ENCODE measurements around the gene FOXJ1.

FOXJ1 gene

DNA sequence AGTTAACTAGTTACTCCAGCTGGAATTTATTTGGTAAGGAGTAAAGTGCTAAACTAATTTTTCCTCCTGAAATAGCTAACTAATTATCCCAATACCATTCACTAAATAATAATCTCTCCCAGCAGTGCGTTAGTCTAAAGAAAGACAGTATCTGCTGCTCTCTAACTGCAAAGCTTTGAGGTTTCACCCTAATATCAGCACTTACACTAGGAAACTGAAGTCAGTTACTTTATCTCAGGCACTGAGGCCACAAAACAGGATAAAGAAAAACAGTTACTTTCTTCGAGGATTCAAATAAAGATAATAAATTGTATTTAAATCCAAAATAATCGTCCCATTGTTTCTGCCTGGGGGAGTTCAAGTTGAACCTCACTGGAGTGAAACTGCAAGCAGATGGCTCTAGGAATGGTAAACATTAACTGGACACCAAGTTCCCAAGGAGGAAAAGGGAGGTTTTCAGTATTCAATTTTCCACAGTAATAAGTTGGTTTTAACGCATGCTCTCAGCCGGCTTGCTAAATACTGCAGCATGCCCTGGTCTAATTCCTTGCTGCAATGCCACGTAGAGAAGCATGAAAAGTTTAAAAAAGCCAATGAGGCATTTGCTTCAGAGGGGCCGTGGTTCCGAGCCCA, 20.0 kb upstream of the FOXJ1 start:
- no peak for TF ChIP-seq KLF16 (tag by site-specific recombination; IDR thresholded peaks at IDR 0.05)
- TF ChIP-seq ZBTB7A (tag by site-specific recombination; IDR thresholded peaks at IDR 0.05; ENCODE audit: low read depth) = no peak
- no peak for TF ChIP-seq WT1 (tag by site-specific recombination; IDR thresholded peaks at IDR 0.05)
- no peak for TF ChIP-seq KLF1 (tag by site-specific recombination; IDR thresholded peaks at IDR 0.05)
- no peak for TF ChIP-seq ZNF280D (tag by site-specific recombination; IDR thresholded peaks at IDR 0.05)
- no peak for TF ChIP-seq ZSCAN23 (tag by site-specific recombination; IDR thresholded peaks at IDR 0.05)
- no peak for TF ChIP-seq ZEB2 (tag by site-specific recombination; IDR thresholded peaks at IDR 0.05)
- TF ChIP-seq ZNF426 (tag by site-specific recombination; IDR thresholded peaks at IDR 0.05) = no peak
- no peak for TF ChIP-seq SP2 (tag by site-specific recombination; IDR thresholded peaks at IDR 0.05)
- TF ChIP-seq OVOL3 (tag by site-specific recombination; IDR thresholded peaks at IDR 0.05) = no peak
- TF ChIP-seq ZNF514 (tag by site-specific recombination; IDR thresholded peaks at IDR 0.05) = no peak
- TF ChIP-seq MEIS1 (CRISPR knock-in tag; IDR thresholded peaks at IDR 0.05; ENCODE audit: borderline replicate concordance) = no peak
- no peak for TF ChIP-seq ZNF670 (tag by site-specific recombination; IDR thresholded peaks at IDR 0.05; ENCODE audit: low read depth)
- TF ChIP-seq ZNF837 (tag by site-specific recombination; IDR thresholded peaks at IDR 0.05) = no peak
- TF ChIP-seq ZNF19 (tag by site-specific recombination; IDR thresholded peaks at IDR 0.05; ENCODE audit: low read depth) = no peak
- Histone ChIP-seq H3K27ac (ENCODE audit: extremely low read depth, low read depth, low read length) (no peak overlapping the region), H3K9me3 (ENCODE audit: control insufficient read depth, insufficient read depth, low read depth, low read length) (no peaks in the 10 kb centered on the region), H3K4me1 (ENCODE audit: control insufficient read depth, insufficient read depth, low read length) (no peaks in the 10 kb centered on the region), H3K4me3 (ENCODE audit: low read depth, low read length) (no peak overlapping the region), H3K36me3 (ENCODE audit: control insufficient read depth in 2 of 2, insufficient read depth in 1 of 2, low read length in 2 of 2) (peaks cover 8 to 49% of the 10 kb centered on the region in 2 experiments)
- CTCF ChIA-PET = interaction anchor here (0.6 to 1.6 kb wide), 4 partner anchors 11 to 119 kb away, joined by 3 to 8 read pairs (median 4); no protein-coding TSS in a partner anchor
- POLR2A ChIA-PET = no interaction called here

GRCh38 chr17:76159157-76159556, 18.1 kb upstream of the FOXJ1 start:
- H3K9me3 ChIP-seq (ENCODE audit: control insufficient read depth, insufficient read depth, low read depth, low read length) = no peaks in the 10 kb centered on the region
- H3K27ac ChIP-seq (ENCODE audit: extremely low read depth, low read depth, low read length) = no peak overlapping the region
- no peaks in the 10 kb centered on the region for H3K4me1 ChIP-seq (ENCODE audit: control insufficient read depth, insufficient read depth, low read length)
- no peak overlapping the region for H3K4me3 ChIP-seq (ENCODE audit: low read depth, low read length)
- TF ChIP-seq ZNF148 (tag by site-specific recombination; IDR thresholded peaks at IDR 0.05; ENCODE audit: borderline replicate concordance) (no peak), BCL11A (tag by site-specific recombination; IDR thresholded peaks at IDR 0.05; ENCODE audit: low read depth) (no peak), ZNF391 (tag by site-specific recombination; IDR thresholded peaks at IDR 0.05; ENCODE audit: borderline replicate concordance, low read depth) (no peak), ZNF704 (tag by site-specific recombination; IDR thresholded peaks at IDR 0.05) (no peak), ZNF398 (tag by site-specific recombination; IDR thresholded peaks at IDR 0.05) (no peak)
- POLR2A ChIA-PET = no interaction called here
- CTCF ChIA-PET = interaction anchor here (0.6 to 3.8 kb wide), 8 partner anchors 13 to 347 kb away, joined by 3 to 17 read pairs (median 4); no protein-coding TSS in a partner anchor
- peaks cover 8 to 66% of the 10 kb centered on the region in 2 experiments for H3K36me3 ChIP-seq (ENCODE audit: control insufficient read depth in 2 of 2, insufficient read depth in 1 of 2, low read length in 2 of 2)

All from HEK293 (cell line).